ENCODE data around the gene LIN52. TPM values are rescaled to one million over a fixed set of nuclear protein-coding genes. Genes with fewer than 3 reads are reported as not detected.

LIN52 gene
- total and polyA plus RNA-seq, 2 donors (not counting 3 experiments of a cell fraction or from before 2014, with no cell fraction given): 6.6 to 9.7 TPM

DNA sequence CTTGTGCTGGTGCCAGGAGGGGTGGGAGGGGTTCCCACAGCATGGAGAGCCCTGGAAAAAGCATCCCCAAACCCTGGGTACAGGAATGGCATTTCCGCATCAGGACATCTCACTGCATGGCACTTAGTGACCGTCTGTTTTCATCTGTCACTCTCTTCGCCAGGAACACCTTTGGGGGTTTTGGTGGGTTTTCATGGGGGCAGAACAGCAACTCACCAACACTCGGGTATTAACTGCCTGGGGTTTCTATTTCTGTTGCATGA, 158.0 kb downstream of the LIN52 start:
- Histone ChIP-seq H3K4me1 (ENCODE audit: control insufficient read depth, extremely low read depth, insufficient read depth, low read length) (peaks cover 3% of the 10 kb centered on the region), H2AFZ (ENCODE audit: low read depth, low read length) (no peak overlapping the region), H3K4me3 (replicated peaks in 1 of 3; ENCODE audit: insufficient read depth in 1 of 3, low read depth in 1 of 3, low read length in 3 of 3) (no peak overlapping the region), H3K9me3 (replicated peaks; ENCODE audit: control insufficient read depth, insufficient read depth, low read length) (no peaks in the 10 kb centered on the region), H3K79me2 (ENCODE audit: control insufficient read depth, insufficient read depth, low read length) (no peaks in the 10 kb centered on the region), H3K4me2 (ENCODE audit: insufficient read depth, low read length) (no peak overlapping the region), H3K9me1 (replicated peaks; ENCODE audit: control insufficient read depth, extremely low read depth, insufficient read depth, low read length) (no peaks in the 10 kb centered on the region), H3K36me3 (ENCODE audit: control insufficient read depth in 2 of 2, extremely low read depth in 1 of 2, insufficient read depth in 2 of 2, low read length in 2 of 2) (no peaks in the 10 kb centered on the region), H3K27me3 (ENCODE audit: control insufficient read depth in 2 of 2, insufficient read depth in 2 of 2, low read length in 2 of 2) (peaks cover 72 to 84% of the 10 kb centered on the region in 2 experiments), H3K9ac (replicated peaks; ENCODE audit: extremely low read depth, insufficient read depth, low read length) (no peak overlapping the region), H3K27ac (ENCODE audit: insufficient read depth, low read depth, low read length) (no peak overlapping the region), H4K20me1 (replicated peaks; ENCODE audit: control insufficient read depth, extremely low read depth, insufficient read depth, low read length) (no peaks in the 10 kb centered on the region)
- no TSS peak for BruUV-seq (replicated peaks)
- ChIA-PET POLR2A (no interaction called here), CTCF (interaction anchor here (2.0 kb wide), 1 partner anchor 9 kb away, joined by 7 read pairs; no protein-coding TSS in a partner anchor)
- intact Hi-C loops (cut with micrococcal nuclease): no loop called here
- DNase-seq (ENCODE audit: low read depth, low spot score) (no peak), FAIRE-seq (no peak)
- TF ChIP-seq POLR2AphosphoS5 (IDR thresholded peaks at IDR 0.05; ENCODE audit: insufficient read depth, low read depth, low read length) (no peak), MYC (IDR thresholded peaks at IDR 0.05; ENCODE audit: low read depth, low read length) (no peak), FOS (IDR thresholded peaks at IDR 0.05; ENCODE audit: borderline replicate concordance, insufficient read depth, low read length) (no peak), EZH2 (IDR thresholded peaks at IDR 0.05; ENCODE audit: borderline replicate concordance, low read depth, low read length, severe bottlenecking) (no peak)
- TF ChIP-seq, protein P1, sequence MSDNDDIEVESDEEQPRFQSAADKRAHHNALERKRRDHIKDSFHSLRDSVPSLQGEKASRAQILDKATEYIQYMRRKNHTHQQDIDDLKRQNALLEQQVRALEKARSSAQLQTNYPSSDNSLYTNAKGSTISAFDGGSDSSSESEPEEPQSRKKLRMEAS (IDR thresholded peaks at IDR 0.05; ENCODE audit: insufficient read depth, insufficient read length): no peak
- dilution Hi-C loops (cut with MboI; ENCODE audit: extremely low pct_ligation_motif_present, low sequenced_read_pairs): no loop called here

DNA sequence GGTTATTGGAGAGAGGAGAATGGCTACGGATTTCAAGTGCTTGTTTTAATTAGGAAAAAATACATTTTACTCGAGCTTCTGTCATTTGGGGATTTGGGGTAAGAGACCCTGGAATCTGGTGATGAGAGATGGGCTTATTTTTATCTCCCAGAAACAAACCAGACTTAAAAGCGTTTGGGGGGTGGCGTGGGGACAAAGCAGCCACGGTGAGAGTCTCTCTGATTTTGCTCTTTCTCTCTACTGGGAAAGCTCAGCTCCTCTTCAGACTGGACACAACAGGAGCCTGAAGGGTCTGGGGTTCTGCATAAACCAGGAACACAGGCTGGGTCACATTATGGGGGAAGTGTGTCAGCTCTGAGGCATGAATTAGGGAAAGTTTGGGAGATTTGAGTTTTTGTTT, 158.3 kb downstream of the LIN52 start:
- H2AFZ ChIP-seq (ENCODE audit: low read depth, low read length): no peak overlapping the region
- H3K4me1 ChIP-seq (ENCODE audit: control insufficient read depth, extremely low read depth, insufficient read depth, low read length): peaks cover 3% of the 10 kb centered on the region
- H3K4me3 ChIP-seq (replicated peaks in 1 of 3; ENCODE audit: insufficient read depth in 1 of 3, low read depth in 1 of 3, low read length in 3 of 3): no peak overlapping the region
- DNase-seq (ENCODE audit: low read depth, low spot score): no peak
- H4K20me1 ChIP-seq (replicated peaks; ENCODE audit: control insufficient read depth, extremely low read depth, insufficient read depth, low read length): no peaks in the 10 kb centered on the region
- FAIRE-seq: no peak
- CTCF ChIA-PET: interaction anchor here (2.0 kb wide), 1 partner anchor 9 kb away, joined by 7 read pairs; no protein-coding TSS in a partner anchor
- no peak for TF ChIP-seq JUN (IDR thresholded peaks at IDR 0.05; ENCODE audit: borderline replicate concordance, insufficient read depth, insufficient read length, low read depth)
- TF ChIP-seq, protein P1 (IDR thresholded peaks at IDR 0.05; ENCODE audit: insufficient read depth, insufficient read length): no peak
- H3K27me3 ChIP-seq (ENCODE audit: control insufficient read depth in 2 of 2, insufficient read depth in 2 of 2, low read length in 2 of 2): peaks cover 72 to 81% of the 10 kb centered on the region in 2 experiments
- dilution Hi-C loops (cut with MboI; ENCODE audit: extremely low pct_ligation_motif_present, low sequenced_read_pairs): no loop called here
- no peaks in the 10 kb centered on the region for H3K79me2 ChIP-seq (ENCODE audit: control insufficient read depth, insufficient read depth, low read length)
- H3K4me2 ChIP-seq (ENCODE audit: insufficient read depth, low read length): no peak overlapping the region
- no peaks in the 10 kb centered on the region for H3K9me3 ChIP-seq (replicated peaks; ENCODE audit: control insufficient read depth, insufficient read depth, low read length)
- no peaks in the 10 kb centered on the region for H3K9me1 ChIP-seq (replicated peaks; ENCODE audit: control insufficient read depth, extremely low read depth, insufficient read depth, low read length)
- no peak overlapping the region for H3K9ac ChIP-seq (replicated peaks; ENCODE audit: extremely low read depth, insufficient read depth, low read length)
- no TSS peak for BruUV-seq (replicated peaks)
- intact Hi-C loops (cut with micrococcal nuclease): no loop called here
- POLR2A ChIA-PET: no interaction called here
- no peaks in the 10 kb centered on the region for H3K36me3 ChIP-seq (ENCODE audit: control insufficient read depth in 2 of 2, extremely low read depth in 1 of 2, insufficient read depth in 2 of 2, low read length in 2 of 2)
- no peak overlapping the region for H3K27ac ChIP-seq (ENCODE audit: insufficient read depth, low read depth, low read length)

Data from endothelial cell of umbilical vein (primary cell).